Osteocyte (in vitro differentiated cells): ENCODE data around the gene OPCML. TPM values are rescaled to one million over a fixed set of nuclear protein-coding genes. Genes with fewer than 3 reads are reported as not detected.

ENCODE experiments used
- DNase-seq: peaks from one replicate; pipeline ENCODE4 v3.0.0; 2021; ENCODE audit warnings: mixed read lengths; ENCODE audit not compliant: unreplicated experiment; ENCODE audit errors: extremely low spot score
- H3K27ac Mint-ChIP-seq: one replicate; pipeline ENCODE4 v1.8.0; 2021; ENCODE audit warnings: mild to moderate bottlenecking, mixed read lengths; ENCODE audit not compliant: unreplicated experiment
- H3K27me3 Mint-ChIP-seq: one replicate; pipeline ENCODE4 v1.8.0; 2021; ENCODE audit warnings: mixed read lengths; ENCODE audit not compliant: unreplicated experiment
- H3K36me3 Mint-ChIP-seq: one replicate; pipeline ENCODE4 v1.8.0; 2021; ENCODE audit warnings: mixed read lengths; ENCODE audit not compliant: unreplicated experiment
- H3K4me1 Mint-ChIP-seq: one replicate; pipeline ENCODE4 v1.8.0; 2021; ENCODE audit warnings: mixed read lengths; ENCODE audit not compliant: unreplicated experiment
- H3K4me3 Mint-ChIP-seq: one replicate; pipeline ENCODE4 v1.8.0; 2021; ENCODE audit warnings: mild to moderate bottlenecking, moderate library complexity, mixed read lengths; ENCODE audit not compliant: unreplicated experiment
- H3K9me3 Mint-ChIP-seq: one replicate; pipeline ENCODE4 v1.8.0; 2021; ENCODE audit warnings: mixed read lengths; ENCODE audit not compliant: unreplicated experiment
- total RNA-seq: library from RNA; stranded (reverse); gene quantifications from 2 replicates; pipeline ENCODE4 v1.2.1, GENCODE V29; 2021
- TF ChIP-seq, protein P1 (sequence below): fragments of 200-600 bp; sonication (generic); IDR thresholded peaks from 2 replicates; pipeline ENCODE4 v1.5.0; 2021; ENCODE audit warnings: antibody characterized with exemption, mild to moderate bottlenecking, moderate library complexity

The OPCML gene
- total RNA-seq, 1 donor from 2014 or later = 0.11 TPM

DNA sequence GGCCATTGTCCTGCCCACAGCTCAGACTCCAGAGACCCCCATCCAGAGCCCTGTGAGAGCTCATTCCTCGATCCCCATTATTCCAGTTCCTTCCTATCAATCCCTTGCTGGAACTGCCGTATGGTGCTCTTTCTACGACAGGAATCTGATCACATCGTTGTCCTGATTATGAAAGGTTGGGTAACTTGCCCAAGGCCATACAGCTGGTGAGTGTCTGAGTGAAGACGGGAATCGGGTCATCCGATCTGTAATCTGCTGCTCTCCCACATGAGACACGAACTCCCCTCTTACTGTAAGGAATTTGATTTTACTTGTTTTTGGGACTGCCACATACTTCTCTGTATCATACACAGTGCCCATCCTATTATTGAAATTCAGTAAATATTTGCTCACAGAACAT, 149.1 kb downstream of the OPCML start:
- no peaks in the 10 kb centered on the region for H3K27me3 Mint-ChIP-seq

DNA sequence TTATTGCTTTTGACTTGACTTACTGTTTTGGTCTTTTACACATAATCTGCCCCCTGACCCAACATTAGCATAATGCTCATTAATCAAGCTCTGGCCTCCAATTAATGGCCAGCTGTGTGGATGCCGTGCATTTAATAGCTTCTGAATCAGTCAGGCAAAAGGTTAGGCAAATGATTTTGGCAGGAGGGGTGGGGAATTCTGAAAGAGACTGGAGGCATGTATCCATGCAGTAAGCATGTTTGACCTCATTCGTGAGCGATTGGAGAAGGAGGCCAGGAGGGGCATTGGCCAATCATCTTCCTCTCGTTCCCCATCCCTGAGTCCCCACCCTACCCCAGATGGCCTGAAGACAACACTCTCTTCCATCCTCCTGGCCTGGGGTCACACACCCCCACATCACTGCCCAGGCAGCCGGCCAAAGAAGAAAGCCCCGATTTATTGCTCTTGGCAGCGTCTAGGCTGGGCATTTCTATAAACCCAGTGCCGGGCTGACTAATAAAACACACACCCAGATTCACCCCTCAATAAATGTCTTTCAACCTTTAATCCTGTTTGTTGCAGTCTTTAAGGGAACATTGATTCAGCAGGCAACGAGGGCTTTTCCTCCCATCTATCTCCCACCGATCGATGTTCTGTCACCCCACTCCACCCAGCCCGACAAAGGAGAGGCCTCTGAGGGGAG, 150.0 kb downstream of the OPCML start:
- no peaks in the 10 kb centered on the region for H3K36me3 Mint-ChIP-seq
- H3K4me1 Mint-ChIP-seq = no peaks in the 10 kb centered on the region
- DNase-seq = no peak
- TF ChIP-seq, protein P1, sequence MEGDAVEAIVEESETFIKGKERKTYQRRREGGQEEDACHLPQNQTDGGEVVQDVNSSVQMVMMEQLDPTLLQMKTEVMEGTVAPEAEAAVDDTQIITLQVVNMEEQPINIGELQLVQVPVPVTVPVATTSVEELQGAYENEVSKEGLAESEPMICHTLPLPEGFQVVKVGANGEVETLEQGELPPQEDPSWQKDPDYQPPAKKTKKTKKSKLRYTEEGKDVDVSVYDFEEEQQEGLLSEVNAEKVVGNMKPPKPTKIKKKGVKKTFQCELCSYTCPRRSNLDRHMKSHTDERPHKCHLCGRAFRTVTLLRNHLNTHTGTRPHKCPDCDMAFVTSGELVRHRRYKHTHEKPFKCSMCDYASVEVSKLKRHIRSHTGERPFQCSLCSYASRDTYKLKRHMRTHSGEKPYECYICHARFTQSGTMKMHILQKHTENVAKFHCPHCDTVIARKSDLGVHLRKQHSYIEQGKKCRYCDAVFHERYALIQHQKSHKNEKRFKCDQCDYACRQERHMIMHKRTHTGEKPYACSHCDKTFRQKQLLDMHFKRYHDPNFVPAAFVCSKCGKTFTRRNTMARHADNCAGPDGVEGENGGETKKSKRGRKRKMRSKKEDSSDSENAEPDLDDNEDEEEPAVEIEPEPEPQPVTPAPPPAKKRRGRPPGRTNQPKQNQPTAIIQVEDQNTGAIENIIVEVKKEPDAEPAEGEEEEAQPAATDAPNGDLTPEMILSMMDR = no peak
- peaks cover 4% of the 10 kb centered on the region for H3K9me3 Mint-ChIP-seq
- H3K4me3 Mint-ChIP-seq = no peak overlapping the region
- no peaks in the 10 kb centered on the region for H3K27me3 Mint-ChIP-seq
- H3K27ac Mint-ChIP-seq = no peak overlapping the region

More for the DNA sequence above, 149.1 kb downstream of the OPCML start:
- Mint-ChIP-seq H3K4me3 (no peak overlapping the region), H3K36me3 (no peaks in the 10 kb centered on the region), H3K4me1 (no peaks in the 10 kb centered on the region), H3K27ac (no peak overlapping the region), H3K9me3 (peaks cover 4% of the 10 kb centered on the region)
- TF ChIP-seq, protein P1 = no peak
- no peak for DNase-seq

DNA sequence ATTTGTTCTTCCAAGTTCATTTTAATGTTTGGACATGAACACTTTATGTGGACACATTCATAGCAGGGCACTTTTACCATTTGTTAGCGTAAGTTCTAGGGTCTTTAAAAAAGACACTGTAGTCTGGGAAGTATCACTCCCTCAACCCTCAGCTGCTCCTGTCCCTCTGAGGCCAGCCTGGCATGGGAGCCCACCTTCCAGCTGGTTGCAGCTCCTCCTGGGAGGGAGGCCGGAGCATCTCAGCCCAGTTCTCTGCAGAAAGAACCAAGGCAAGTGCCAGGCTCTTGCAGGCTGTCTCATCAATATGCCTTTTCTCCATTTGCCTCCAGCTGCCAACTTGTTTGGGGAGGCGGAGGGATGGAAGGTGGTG, 150.6 kb downstream of the OPCML start:
- no peak overlapping the region for H3K27ac Mint-ChIP-seq
- peaks cover 7% of the 10 kb centered on the region for H3K9me3 Mint-ChIP-seq
- TF ChIP-seq, protein P1 = no peak
- H3K27me3 Mint-ChIP-seq = no peaks in the 10 kb centered on the region
- H3K4me1 Mint-ChIP-seq = no peaks in the 10 kb centered on the region
- DNase-seq = no peak
- no peaks in the 10 kb centered on the region for H3K36me3 Mint-ChIP-seq
- no peak overlapping the region for H3K4me3 Mint-ChIP-seq

DNA sequence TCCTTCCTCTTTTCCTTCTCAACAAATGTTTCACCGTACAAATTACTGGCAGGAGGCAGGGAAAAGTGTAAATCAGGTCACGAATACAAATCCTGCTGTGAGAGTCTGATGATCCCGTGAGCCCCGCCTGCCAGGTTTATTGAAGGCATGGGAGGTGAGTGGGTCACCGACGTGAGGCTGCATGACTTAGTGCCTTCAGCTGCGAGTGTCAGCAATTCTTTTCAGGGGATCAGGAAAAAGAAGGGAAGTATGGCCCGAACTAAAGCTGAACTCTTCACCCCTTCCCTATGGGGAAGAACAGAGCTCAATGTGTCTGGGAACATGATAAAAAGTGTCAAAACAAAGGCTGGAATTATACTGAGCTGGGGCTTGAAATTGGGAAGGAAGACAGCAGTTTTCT, 166.2 kb downstream of the OPCML start:
- Mint-ChIP-seq H3K36me3 (no peaks in the 10 kb centered on the region), H3K27me3 (no peaks in the 10 kb centered on the region), H3K4me1 (no peaks in the 10 kb centered on the region), H3K9me3 (peaks cover 3% of the 10 kb centered on the region), H3K4me3 (no peak overlapping the region), H3K27ac (no peak overlapping the region)
- TF ChIP-seq, protein P1 = no peak
- DNase-seq = no peak

DNA sequence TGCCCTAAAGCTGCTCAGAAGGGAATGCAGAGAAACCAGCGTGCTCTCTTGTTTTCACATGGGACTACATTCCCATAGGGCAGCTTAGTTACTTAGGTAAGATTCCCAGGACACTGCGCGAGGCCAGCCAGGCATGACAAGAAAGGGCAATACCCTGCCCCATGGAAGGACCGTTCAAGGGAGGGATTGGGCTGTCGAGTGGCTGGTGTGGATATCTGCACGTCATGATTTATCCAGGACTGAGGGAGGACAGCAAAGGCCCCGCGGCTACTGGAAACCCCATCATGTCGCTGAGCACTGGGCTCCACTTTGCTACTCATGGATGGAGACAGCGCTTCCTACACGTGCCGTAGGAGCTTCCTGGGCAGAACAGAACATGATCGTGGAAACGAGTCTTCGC, 169.4 kb downstream of the OPCML start:
- DNase-seq = no peak
- H3K9me3 Mint-ChIP-seq = peaks cover 7% of the 10 kb centered on the region
- H3K4me3 Mint-ChIP-seq = no peak overlapping the region
- H3K27ac Mint-ChIP-seq = no peak overlapping the region
- TF ChIP-seq, protein P1 = no peak
- no peaks in the 10 kb centered on the region for H3K27me3 Mint-ChIP-seq
- H3K4me1 Mint-ChIP-seq = no peaks in the 10 kb centered on the region
- no peaks in the 10 kb centered on the region for H3K36me3 Mint-ChIP-seq
